ENCODE results near the gene LMAN1L. TPM values are rescaled to one million over a fixed set of nuclear protein-coding genes. Genes with fewer than 3 reads are reported as not detected.

LMAN1L gene
- total RNA-seq, 1 experiment from 2014 or later = not detected

DNA sequence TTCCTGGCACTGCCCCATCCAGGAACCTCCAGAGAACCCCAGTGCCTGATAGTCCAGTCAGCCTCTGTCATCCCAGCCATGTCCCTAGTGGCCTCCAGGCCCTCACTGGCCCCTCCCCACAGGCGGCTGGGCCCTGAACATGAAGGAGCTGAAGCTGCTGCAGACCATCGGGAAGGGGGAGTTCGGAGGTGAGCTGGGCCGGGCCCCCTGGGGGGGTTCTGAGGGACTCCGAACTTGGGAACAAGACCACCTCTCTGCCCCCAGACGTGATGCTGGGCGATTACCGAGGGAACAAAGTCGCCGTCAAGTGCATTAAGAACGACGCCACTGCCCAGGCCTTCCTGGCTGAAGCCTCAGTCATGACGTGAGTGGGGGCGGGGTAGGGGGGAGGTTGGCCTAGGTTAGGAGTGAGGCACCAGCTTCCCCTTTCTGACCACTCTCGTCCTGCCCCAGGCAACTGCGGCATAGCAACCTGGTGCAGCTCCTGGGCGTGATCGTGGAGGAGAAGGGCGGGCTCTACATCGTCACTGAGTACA is 12.0 kb upstream of the LMAN1L start:
- CTCF ChIA-PET = interaction anchor here (0.7 to 2.6 kb wide), 15 partner anchors 9 to 169 kb away, joined by 3 to 24 read pairs (median 5); partner anchors contain the start of genes CPLX3 and CSK
- H3K27ac Mint-ChIP-seq = no peak overlapping the region
- peaks cover 7% of the 10 kb centered on the region; the same call in 1 of the 2 replicates for H3K36me3 Mint-ChIP-seq
- POLR2A ChIA-PET = interaction anchor here (0.6 kb wide), 1 partner anchor 56 kb away, joined by 8 read pairs; no protein-coding TSS in a partner anchor
- H3K4me3 Mint-ChIP-seq = no peak overlapping the region
- H3K27me3 Mint-ChIP-seq (ENCODE audit: low read depth) = no peaks in the 10 kb centered on the region
- H3K9me3 Mint-ChIP-seq = no peaks in the 10 kb centered on the region
- ATAC-seq (peak; percentile 8), DNase-seq (ENCODE audit: low spot score) (no peak)
- TF ChIP-seq ZNF423 (CRISPR knock-in tag; IDR thresholded peaks at IDR 0.05) (no peak), FOXP4 (CRISPR knock-in tag; IDR thresholded peaks at IDR 0.05) (no peak), GABPB1 (CRISPR knock-in tag; IDR thresholded peaks at IDR 0.05) (no peak), NR3C1 (CRISPR knock-in tag; conservative IDR thresholded peaks at IDR 0.05; ENCODE audit: low read depth) (no peak), GTF2I (CRISPR knock-in tag; conservative IDR thresholded peaks at IDR 0.05) (no peak)
- TF ChIP-seq, protein P1, sequence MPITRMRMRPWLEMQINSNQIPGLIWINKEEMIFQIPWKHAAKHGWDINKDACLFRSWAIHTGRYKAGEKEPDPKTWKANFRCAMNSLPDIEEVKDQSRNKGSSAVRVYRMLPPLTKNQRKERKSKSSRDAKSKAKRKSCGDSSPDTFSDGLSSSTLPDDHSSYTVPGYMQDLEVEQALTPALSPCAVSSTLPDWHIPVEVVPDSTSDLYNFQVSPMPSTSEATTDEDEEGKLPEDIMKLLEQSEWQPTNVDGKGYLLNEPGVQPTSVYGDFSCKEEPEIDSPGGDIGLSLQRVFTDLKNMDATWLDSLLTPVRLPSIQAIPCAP (CRISPR knock-in tag; IDR thresholded peaks at IDR 0.05) = no peak
- TF ChIP-seq, protein P2, sequence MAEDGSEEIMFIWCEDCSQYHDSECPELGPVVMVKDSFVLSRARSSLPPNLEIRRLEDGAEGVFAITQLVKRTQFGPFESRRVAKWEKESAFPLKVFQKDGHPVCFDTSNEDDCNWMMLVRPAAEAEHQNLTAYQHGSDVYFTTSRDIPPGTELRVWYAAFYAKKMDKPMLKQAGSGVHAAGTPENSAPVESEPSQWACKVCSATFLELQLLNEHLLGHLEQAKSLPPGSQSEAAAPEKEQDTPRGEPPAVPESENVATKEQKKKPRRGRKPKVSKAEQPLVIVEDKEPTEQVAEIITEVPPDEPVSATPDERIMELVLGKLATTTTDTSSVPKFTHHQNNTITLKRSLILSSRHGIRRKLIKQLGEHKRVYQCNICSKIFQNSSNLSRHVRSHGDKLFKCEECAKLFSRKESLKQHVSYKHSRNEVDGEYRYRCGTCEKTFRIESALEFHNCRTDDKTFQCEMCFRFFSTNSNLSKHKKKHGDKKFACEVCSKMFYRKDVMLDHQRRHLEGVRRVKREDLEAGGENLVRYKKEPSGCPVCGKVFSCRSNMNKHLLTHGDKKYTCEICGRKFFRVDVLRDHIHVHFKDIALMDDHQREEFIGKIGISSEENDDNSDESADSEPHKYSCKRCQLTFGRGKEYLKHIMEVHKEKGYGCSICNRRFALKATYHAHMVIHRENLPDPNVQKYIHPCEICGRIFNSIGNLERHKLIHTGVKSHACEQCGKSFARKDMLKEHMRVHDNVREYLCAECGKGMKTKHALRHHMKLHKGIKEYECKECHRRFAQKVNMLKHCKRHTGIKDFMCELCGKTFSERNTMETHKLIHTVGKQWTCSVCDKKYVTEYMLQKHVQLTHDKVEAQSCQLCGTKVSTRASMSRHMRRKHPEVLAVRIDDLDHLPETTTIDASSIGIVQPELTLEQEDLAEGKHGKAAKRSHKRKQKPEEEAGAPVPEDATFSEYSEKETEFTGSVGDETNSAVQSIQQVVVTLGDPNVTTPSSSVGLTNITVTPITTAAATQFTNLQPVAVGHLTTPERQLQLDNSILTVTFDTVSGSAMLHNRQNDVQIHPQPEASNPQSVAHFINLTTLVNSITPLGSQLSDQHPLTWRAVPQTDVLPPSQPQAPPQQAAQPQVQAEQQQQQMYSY (CRISPR knock-in tag; IDR thresholded peaks at IDR 0.05) = no peak
- H3K4me1 Mint-ChIP-seq = 0 out of 2 replicates have a peak, but pooled peaks cover 2% of the 10 kb centered on the region

DNA sequence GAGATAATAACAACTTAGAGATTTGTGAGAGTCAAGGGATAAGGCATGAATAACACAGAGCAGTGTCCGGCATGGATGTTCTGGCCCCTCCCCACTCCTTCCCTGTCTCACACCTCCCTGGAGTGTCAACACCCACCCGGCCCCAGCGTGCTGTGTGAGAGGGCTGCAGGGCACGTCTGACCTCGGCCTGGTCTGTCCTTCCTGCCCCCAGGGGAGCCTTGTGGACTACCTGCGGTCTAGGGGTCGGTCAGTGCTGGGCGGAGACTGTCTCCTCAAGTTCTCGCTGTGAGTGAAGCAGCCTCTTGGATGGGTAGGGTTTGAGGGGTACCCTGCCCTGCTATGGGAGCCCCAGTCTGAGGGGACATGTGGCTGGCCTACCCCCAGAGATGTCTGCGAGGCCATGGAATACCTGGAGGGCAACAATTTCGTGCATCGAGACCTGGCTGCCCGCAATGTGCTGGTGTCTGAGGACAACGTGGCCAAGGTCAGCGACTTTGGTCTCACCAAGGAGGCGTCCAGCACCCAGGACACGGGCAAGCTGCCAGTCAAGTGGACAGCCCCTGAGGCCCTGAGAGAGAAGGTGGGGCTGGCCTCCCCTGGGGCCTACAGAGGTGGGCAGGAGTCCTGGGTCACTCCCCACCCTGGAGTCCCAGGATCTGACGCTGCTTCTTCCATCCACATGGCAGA is 11.2 kb upstream of the LMAN1L start:
- 0 out of 2 replicates have a peak, but pooled peaks cover 2% of the 10 kb centered on the region for H3K4me1 Mint-ChIP-seq
- no peaks in the 10 kb centered on the region for H3K27me3 Mint-ChIP-seq (ENCODE audit: low read depth)
- ChIA-PET CTCF (interaction anchor here (0.9 to 2.6 kb wide), 8 partner anchors 14 to 169 kb away, joined by 3 to 24 read pairs (median 4); partner anchors contain the start of genes CPLX3 and CSK), POLR2A (no interaction called here)
- ATAC-seq (no peak), DNase-seq (ENCODE audit: low spot score) (no peak)
- TF ChIP-seq, protein P3, sequence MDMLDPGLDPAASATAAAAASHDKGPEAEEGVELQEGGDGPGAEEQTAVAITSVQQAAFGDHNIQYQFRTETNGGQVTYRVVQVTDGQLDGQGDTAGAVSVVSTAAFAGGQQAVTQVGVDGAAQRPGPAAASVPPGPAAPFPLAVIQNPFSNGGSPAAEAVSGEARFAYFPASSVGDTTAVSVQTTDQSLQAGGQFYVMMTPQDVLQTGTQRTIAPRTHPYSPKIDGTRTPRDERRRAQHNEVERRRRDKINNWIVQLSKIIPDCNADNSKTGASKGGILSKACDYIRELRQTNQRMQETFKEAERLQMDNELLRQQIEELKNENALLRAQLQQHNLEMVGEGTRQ (CRISPR knock-in tag; IDR thresholded peaks at IDR 0.05) = no peak
- H3K27ac Mint-ChIP-seq = no peak overlapping the region
- H3K36me3 Mint-ChIP-seq = peaks cover 7% of the 10 kb centered on the region; the same call in 1 of the 2 replicates
- H3K4me3 Mint-ChIP-seq = no peak overlapping the region
- no peaks in the 10 kb centered on the region for H3K9me3 Mint-ChIP-seq

- CTCF ChIA-PET = interaction anchor here (1.0 to 1.5 kb wide), 2 partner anchors 21 to 31 kb away, joined by 3 to 5 read pairs; partner anchors contain the start of gene CSK
- Mint-ChIP-seq H3K4me1 (0 out of 2 replicates have a peak, but pooled peaks cover 2% of the 10 kb centered on the region), H3K4me3 (no peak overlapping the region), H3K36me3 (peaks cover 7% of the 10 kb centered on the region; the same call in 1 of the 2 replicates), H3K27me3 (ENCODE audit: low read depth) (no peaks in the 10 kb centered on the region), H3K9me3 (no peaks in the 10 kb centered on the region), H3K27ac (no peak overlapping the region)
- POLR2A ChIA-PET = no interaction called here
- ATAC-seq (no peak), DNase-seq (ENCODE audit: low spot score) (no peak)
- no peak for TF ChIP-seq ATF1 (CRISPR knock-in tag; IDR thresholded peaks at IDR 0.05)
- no peak for TF ChIP-seq USF1 (CRISPR knock-in tag; IDR thresholded peaks at IDR 0.05)
- no peak for TF ChIP-seq NFATC4 (CRISPR knock-in tag; IDR thresholded peaks at IDR 0.05)
- no peak for TF ChIP-seq MYBL2 (CRISPR knock-in tag; IDR thresholded peaks at IDR 0.05)
- TF ChIP-seq ESRRA (CRISPR knock-in tag; IDR thresholded peaks at IDR 0.05; ENCODE audit: borderline replicate concordance) = no peak
- TF ChIP-seq, protein P4, sequence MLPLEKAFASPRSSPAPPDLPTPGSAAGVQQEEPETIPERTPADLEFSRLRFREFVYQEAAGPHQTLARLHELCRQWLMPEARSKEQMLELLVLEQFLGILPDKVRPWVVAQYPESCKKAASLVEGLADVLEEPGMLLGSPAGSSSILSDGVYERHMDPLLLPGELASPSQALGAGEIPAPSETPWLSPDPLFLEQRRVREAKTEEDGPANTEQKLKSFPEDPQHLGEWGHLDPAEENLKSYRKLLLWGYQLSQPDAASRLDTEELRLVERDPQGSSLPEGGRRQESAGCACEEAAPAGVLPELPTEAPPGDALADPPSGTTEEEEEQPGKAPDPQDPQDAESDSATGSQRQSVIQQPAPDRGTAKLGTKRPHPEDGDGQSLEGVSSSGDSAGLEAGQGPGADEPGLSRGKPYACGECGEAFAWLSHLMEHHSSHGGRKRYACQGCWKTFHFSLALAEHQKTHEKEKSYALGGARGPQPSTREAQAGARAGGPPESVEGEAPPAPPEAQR (CRISPR knock-in tag; IDR thresholded peaks at IDR 0.05) = no peak
- TF ChIP-seq ARID4B (CRISPR knock-in tag; IDR thresholded peaks at IDR 0.05; ENCODE audit: borderline replicate concordance) = no peak
Measured at GRCh38 chr15:74802290-74802689, 10.3 kb upstream of the LMAN1L start.
